HepG2 (cell line): ENCODE data around the gene ZFP90. TPM values are rescaled to one million over a fixed set of nuclear protein-coding genes. Genes with fewer than 3 reads are reported as not detected.
A peak's percentile ranks its signal among the peaks of the same experiment; 100 is the strongest.

Experiments used
- BCL6 ChIP-seq: IDR thresholded peaks from 2 replicates; pipeline ENCODE4 v1.6.1; 2016; ENCODE audit warnings: missing genetic modification reagents, missing compliant biosample characterization
- ETV5 ChIP-seq: IDR thresholded peaks from 2 replicates; pipeline ENCODE4 v1.6.1; 2018; ENCODE audit warnings: missing biosample characterization, missing genetic modification reagents, inconsistent platforms, borderline replicate concordance
- FOXA1 ChIP-seq, 2 experiments: fragments of 450-650 bp in 1 of 2; sonication (generic) in 1 of 2; formaldehyde crosslinking in 1 of 2; IDR thresholded peaks; 2 replicates each; pipeline versions ENCODE4 v1.4.0 to v1.6.1; 2016 to 2020; ENCODE audit warnings: missing genetic modification reagents in 1 of 2
- JUN ChIP-seq: sonication (generic); formaldehyde crosslinking; IDR thresholded peaks from 2 replicates; pipeline ENCODE4 v1.4.0; 2020; ENCODE audit warnings: mild to moderate bottlenecking, missing genetic modification reagents
- MAFF ChIP-seq: IDR thresholded peaks from 2 replicates; pipeline ENCODE4 v1.6.1; 2011; ENCODE audit warnings: low read depth, low read length, improper control_type of control experiment
- POLR2AphosphoS2 ChIP-seq: IDR thresholded peaks from 2 replicates; pipeline ENCODE4 v1.6.1; 2011; ENCODE audit warnings: low read depth, low read length, improper control_type of control experiment
- TMF1 ChIP-seq: sonication (generic); formaldehyde crosslinking; IDR thresholded peaks from 2 replicates; pipeline ENCODE4 v1.8.1; 2022; ENCODE audit warnings: low read depth, missing genetic modification reagents
- ZFP36L2 ChIP-seq: sonication (generic); formaldehyde crosslinking; IDR thresholded peaks from 2 replicates; pipeline ENCODE4 v1.4.0; 2020; ENCODE audit warnings: missing genetic modification reagents
- ZMYM4 ChIP-seq: sonication (generic); formaldehyde crosslinking; IDR thresholded peaks from 2 replicates; pipeline ENCODE4 v1.8.1; 2023; ENCODE audit warnings: mild to moderate bottlenecking, missing genetic modification reagents
- ZNF253 ChIP-seq: sonication (generic); formaldehyde crosslinking; IDR thresholded peaks from 2 replicates; pipeline ENCODE4 v1.8.0; 2022; ENCODE audit warnings: mild to moderate bottlenecking, missing genetic modification reagents, borderline replicate concordance
- ZNF816 ChIP-seq: sonication (generic); formaldehyde crosslinking; IDR thresholded peaks from 2 replicates; pipeline ENCODE4 v1.8.0; 2022; ENCODE audit warnings: missing genetic modification reagents, mild to moderate bottlenecking, borderline replicate concordance
- ZSCAN29 ChIP-seq: sonication (generic); formaldehyde crosslinking; conservative IDR thresholded peaks from 2 replicates; pipeline ENCODE4 v1.4.0; 2020; ENCODE audit warnings: mild to moderate bottlenecking, missing genetic modification reagents
- polyA plus RNA-seq, 8 experiments: library from polyadenylated mRNA; depleted of rRNA in 3 of 8; stranded (reverse) in 7 of 8; unstranded in 1 of 8; fragments of >200 nt; fragmentation: Illumina TruSeq in 4 of 8; extraction: Trizol in 4 of 8; gene quantifications; 2 replicates each; pipeline versions ENCODE4 v1.2.1 to v1.2.3, GENCODE V29; 2011 to 2016; ENCODE audit warnings: low read depth in 4 of 8, missing spikeins in 1 of 8, mixed read lengths in 1 of 8; ENCODE audit not compliant: insufficient read depth in 1 of 8
- total RNA-seq, 5 experiments: library from RNA; depleted of rRNA; stranded (reverse); fragments of >200 nt; fragmentation: Illumina TruSeq; extraction: Trizol; gene quantifications; 2 replicates each; pipeline ENCODE4 v1.2.3, GENCODE V29; 2016; ENCODE audit warnings: low read depth in 1 of 5
- TF ChIP-seq, protein P1 (sequence below): sonication (generic); formaldehyde crosslinking; IDR thresholded peaks from 2 replicates; pipeline ENCODE4 v1.5.1; 2020; ENCODE audit warnings: missing genetic modification reagents, mild to moderate bottlenecking, borderline replicate concordance
- TF ChIP-seq, protein P2 (sequence below): sonication (generic); formaldehyde crosslinking; IDR thresholded peaks from 2 replicates; pipeline ENCODE4 v1.8.0; 2022; ENCODE audit warnings: mild to moderate bottlenecking, missing genetic modification reagents
- TF ChIP-seq, protein P3 (sequence below): sonication (generic); formaldehyde crosslinking; IDR thresholded peaks from 2 replicates; pipeline ENCODE4 v1.5.0; 2020; ENCODE audit warnings: missing genetic modification reagents, mild to moderate bottlenecking, borderline replicate concordance
- TF ChIP-seq, protein P4 (sequence below): sonication (generic); formaldehyde crosslinking; IDR thresholded peaks from 2 replicates; pipeline ENCODE4 v1.5.0; 2020; ENCODE audit warnings: missing genetic modification reagents
- TF ChIP-seq, protein P5 (sequence below): sonication (generic); formaldehyde crosslinking; IDR thresholded peaks from 2 replicates; pipeline ENCODE4 v1.4.0; 2020; ENCODE audit warnings: mild to moderate bottlenecking, missing genetic modification reagents
- TF ChIP-seq, protein P6 (sequence below): fragments of 450-650 bp; IDR thresholded peaks from 2 replicates; pipeline ENCODE4 v1.6.1; 2017
- TF ChIP-seq, protein P7 (sequence below): sonication (generic); formaldehyde crosslinking; IDR thresholded peaks from 2 replicates; pipeline ENCODE4 v1.4.0; 2020; ENCODE audit warnings: mild to moderate bottlenecking, missing genetic modification reagents

Gene ZFP90
- total and polyA plus RNA-seq, 2 of the 13 experiments (the other 11 are each of a cell fraction or from before 2014, with no cell fraction given), result 17.6 to 18.9 TPM

DNA sequence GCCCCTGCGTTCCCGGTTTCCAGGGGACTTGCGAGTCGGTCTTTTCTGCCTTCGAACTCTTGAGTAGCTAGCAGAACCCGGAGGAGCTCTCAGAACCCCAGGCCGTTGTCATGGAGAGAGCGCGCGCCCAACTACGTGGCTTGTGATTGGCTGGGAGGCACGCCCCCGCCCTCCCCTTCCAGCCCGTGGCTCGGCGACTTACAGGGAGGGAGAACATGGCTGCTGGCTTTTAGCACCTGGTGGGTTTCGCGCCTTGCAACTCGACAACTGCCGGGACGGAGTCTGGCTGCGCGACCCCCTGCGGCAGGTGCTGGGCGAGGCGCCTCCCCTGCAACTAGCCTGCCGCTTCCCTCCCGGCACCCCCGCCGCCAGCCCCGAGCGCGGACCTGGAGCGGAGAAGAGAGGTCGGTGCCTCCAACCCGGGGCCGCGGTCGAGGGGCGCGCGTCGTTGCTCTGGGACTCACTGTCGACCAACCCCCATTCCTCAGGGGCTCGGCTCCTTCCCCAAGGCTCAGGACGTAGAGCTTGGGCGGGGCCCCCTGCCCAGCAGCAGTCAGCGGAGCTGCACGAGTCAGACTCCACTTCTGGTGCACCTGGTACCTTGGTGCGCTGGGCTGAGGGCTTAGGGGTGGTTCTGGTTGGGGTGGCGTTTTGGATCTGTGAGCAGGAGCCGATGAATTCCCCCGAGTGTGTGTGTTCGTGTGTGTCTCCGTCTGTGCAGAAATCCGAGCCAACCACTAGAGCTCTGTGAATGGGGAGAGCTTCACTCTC is 9.0 kb upstream of the ZFP90 start (continued):
- TF ChIP-seq, protein P1, sequence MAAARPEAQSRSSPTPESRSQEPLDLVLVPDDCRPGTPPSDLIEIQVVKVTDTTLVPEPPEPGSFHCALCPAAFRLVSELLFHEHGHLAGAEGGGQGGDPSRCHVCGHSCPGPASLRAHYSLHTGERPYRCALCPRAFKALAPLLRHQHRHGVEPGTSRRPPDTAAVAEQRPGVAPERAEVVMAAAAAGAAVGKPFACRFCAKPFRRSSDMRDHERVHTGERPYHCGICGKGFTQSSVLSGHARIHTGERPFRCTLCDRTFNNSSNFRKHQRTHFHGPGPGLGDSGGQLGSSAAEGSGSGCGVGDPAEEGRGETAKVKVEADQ (CRISPR knock-in tag), result no peak; the same call in 1 of the 2 replicates
- TF ChIP-seq BCL6 (CRISPR knock-in tag), result peak; percentile 62
- no peak for TF ChIP-seq ZFP36L2 (CRISPR knock-in tag)
- peak; percentile 49; the same call in 1 of the 2 replicates for TF ChIP-seq JUN (CRISPR knock-in tag)
- TF ChIP-seq ZNF816 (CRISPR knock-in tag), result no peak; the same call in 1 of the 2 replicates
- peak; percentile 58 for TF ChIP-seq ETV5 (CRISPR knock-in tag)
- peak; percentile 75; the same call in 1 of the 2 replicates for TF ChIP-seq ZMYM4 (CRISPR knock-in tag)
- TF ChIP-seq, protein P2, sequence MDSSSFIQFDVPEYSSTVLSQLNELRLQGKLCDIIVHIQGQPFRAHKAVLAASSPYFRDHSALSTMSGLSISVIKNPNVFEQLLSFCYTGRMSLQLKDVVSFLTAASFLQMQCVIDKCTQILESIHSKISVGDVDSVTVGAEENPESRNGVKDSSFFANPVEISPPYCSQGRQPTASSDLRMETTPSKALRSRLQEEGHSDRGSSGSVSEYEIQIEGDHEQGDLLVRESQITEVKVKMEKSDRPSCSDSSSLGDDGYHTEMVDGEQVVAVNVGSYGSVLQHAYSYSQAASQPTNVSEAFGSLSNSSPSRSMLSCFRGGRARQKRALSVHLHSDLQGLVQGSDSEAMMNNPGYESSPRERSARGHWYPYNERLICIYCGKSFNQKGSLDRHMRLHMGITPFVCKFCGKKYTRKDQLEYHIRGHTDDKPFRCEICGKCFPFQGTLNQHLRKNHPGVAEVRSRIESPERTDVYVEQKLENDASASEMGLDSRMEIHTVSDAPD (CRISPR knock-in tag), result peak; percentile 64; the same call in 1 of the 2 replicates
- no peak for TF ChIP-seq FOXA1 (IDR thresholded peaks at IDR 0.05)
- 0 out of 2 replicates have a peak, but pooled peaks have one; percentile 16 for TF ChIP-seq FOXA1 (CRISPR knock-in tag; IDR thresholded peaks at IDR 0.05)
- TF ChIP-seq, protein P3, sequence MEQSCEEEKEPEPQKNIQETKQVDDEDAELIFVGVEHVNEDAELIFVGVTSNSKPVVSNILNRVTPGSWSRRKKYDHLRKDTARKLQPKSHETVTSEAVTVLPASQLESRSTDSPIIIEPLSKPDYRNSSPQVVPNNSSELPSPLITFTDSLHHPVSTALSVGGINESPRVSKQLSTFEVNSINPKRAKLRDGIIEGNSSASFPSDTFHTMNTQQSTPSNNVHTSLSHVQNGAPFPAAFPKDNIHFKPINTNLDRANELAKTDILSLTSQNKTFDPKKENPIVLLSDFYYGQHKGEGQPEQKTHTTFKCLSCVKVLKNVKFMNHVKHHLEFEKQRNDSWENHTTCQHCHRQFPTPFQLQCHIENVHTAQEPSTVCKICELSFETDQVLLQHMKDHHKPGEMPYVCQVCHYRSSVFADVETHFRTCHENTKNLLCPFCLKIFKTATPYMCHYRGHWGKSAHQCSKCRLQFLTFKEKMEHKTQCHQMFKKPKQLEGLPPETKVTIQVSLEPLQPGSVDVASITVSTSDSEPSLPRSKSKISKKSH (CRISPR knock-in tag), result peak; percentile 99
- TF ChIP-seq ZSCAN29 (CRISPR knock-in tag), result peak; percentile 79; the same call in 1 of the 2 replicates
- TF ChIP-seq, protein P4, sequence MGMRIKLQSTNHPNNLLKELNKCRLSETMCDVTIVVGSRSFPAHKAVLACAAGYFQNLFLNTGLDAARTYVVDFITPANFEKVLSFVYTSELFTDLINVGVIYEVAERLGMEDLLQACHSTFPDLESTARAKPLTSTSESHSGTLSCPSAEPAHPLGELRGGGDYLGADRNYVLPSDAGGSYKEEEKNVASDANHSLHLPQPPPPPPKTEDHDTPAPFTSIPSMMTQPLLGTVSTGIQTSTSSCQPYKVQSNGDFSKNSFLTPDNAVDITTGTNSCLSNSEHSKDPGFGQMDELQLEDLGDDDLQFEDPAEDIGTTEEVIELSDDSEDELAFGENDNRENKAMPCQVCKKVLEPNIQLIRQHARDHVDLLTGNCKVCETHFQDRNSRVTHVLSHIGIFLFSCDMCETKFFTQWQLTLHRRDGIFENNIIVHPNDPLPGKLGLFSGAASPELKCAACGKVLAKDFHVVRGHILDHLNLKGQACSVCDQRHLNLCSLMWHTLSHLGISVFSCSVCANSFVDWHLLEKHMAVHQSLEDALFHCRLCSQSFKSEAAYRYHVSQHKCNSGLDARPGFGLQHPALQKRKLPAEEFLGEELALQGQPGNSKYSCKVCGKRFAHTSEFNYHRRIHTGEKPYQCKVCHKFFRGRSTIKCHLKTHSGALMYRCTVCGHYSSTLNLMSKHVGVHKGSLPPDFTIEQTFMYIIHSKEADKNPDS, result no peak
- TF ChIP-seq TMF1 (CRISPR knock-in tag), result peak; percentile 97
- TF ChIP-seq, protein P5, sequence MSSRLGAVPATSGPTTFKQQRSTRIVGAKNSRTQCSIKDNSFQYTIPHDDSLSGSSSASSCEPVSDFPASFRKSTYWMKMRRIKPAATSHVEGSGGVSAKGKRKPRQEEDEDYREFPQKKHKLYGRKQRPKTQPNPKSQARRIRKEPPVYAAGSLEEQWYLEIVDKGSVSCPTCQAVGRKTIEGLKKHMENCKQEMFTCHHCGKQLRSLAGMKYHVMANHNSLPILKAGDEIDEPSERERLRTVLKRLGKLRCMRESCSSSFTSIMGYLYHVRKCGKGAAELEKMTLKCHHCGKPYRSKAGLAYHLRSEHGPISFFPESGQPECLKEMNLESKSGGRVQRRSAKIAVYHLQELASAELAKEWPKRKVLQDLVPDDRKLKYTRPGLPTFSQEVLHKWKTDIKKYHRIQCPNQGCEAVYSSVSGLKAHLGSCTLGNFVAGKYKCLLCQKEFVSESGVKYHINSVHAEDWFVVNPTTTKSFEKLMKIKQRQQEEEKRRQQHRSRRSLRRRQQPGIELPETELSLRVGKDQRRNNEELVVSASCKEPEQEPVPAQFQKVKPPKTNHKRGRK (CRISPR knock-in tag), result no peak
- TF ChIP-seq, protein P6, sequence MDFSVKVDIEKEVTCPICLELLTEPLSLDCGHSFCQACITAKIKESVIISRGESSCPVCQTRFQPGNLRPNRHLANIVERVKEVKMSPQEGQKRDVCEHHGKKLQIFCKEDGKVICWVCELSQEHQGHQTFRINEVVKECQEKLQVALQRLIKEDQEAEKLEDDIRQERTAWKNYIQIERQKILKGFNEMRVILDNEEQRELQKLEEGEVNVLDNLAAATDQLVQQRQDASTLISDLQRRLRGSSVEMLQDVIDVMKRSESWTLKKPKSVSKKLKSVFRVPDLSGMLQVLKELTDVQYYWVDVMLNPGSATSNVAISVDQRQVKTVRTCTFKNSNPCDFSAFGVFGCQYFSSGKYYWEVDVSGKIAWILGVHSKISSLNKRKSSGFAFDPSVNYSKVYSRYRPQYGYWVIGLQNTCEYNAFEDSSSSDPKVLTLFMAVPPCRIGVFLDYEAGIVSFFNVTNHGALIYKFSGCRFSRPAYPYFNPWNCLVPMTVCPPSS, result no peak
- no peak for TF ChIP-seq MAFF
- no peak for TF ChIP-seq POLR2AphosphoS2
- TF ChIP-seq ZNF253 (CRISPR knock-in tag), result no peak
- TF ChIP-seq, protein P7, sequence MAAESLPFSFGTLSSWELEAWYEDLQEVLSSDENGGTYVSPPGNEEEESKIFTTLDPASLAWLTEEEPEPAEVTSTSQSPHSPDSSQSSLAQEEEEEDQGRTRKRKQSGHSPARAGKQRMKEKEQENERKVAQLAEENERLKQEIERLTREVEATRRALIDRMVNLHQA (CRISPR knock-in tag), result no peak
